Activated naive CD8-positive, alpha-beta T cell treated with anti-CD3 and anti-CD28 coated beads, Interleukin-2, amount 10 ng/mL, durations not matched to agents 7 days and 5 days (primary cell): ENCODE measurements around the gene FCMR. TPM values are rescaled to one million over a fixed set of nuclear protein-coding genes. Genes with fewer than 3 reads are reported as not detected.

Experiments
- ATAC-seq: fragments of 150-1000 bp; cut with Tn5 transposase; one replicate; pipeline ENCODE4 v1.10.0; 2021; ENCODE audit warnings: low read depth, moderate library complexity
- POLR2A ChIA-PET: fragments of 350-600 bp; sonication (Branson Sonifier 250); formaldehyde crosslinking; loops from one replicate; lab custom pipeline; 2021; ENCODE audit warnings: antibody characterized with exemption; lab: Charles Lee
- DNase-seq: peaks from one replicate; pipeline ENCODE4 v3.0.0; 2021
- H3K27ac Mint-ChIP-seq: one replicate; pipeline ENCODE4 v1.8.0; 2022; ENCODE audit warnings: mild to moderate bottlenecking, mixed read lengths
- H3K27me3 Mint-ChIP-seq: one replicate; pipeline ENCODE4 v1.8.0; 2022; ENCODE audit warnings: mild to moderate bottlenecking, moderate library complexity, mixed read lengths
- H3K36me3 Mint-ChIP-seq: one replicate; pipeline ENCODE4 v1.8.0; 2021; ENCODE audit warnings: mild to moderate bottlenecking, mixed read lengths
- H3K4me1 Mint-ChIP-seq: one replicate; pipeline ENCODE4 v1.8.0; 2021; ENCODE audit warnings: mixed read lengths
- H3K4me3 Mint-ChIP-seq: one replicate; pipeline ENCODE4 v1.8.0; 2022; ENCODE audit warnings: mild to moderate bottlenecking, moderate library complexity, mixed read lengths
- H3K9me3 Mint-ChIP-seq: one replicate; pipeline ENCODE4 v1.8.0; 2021; ENCODE audit warnings: mixed read lengths
- total RNA-seq, 2 experiments: library from RNA; stranded (reverse); gene quantifications; one replicate each; pipeline ENCODE4 v1.2.3, GENCODE V29; 2021

Gene FCMR, protein sequence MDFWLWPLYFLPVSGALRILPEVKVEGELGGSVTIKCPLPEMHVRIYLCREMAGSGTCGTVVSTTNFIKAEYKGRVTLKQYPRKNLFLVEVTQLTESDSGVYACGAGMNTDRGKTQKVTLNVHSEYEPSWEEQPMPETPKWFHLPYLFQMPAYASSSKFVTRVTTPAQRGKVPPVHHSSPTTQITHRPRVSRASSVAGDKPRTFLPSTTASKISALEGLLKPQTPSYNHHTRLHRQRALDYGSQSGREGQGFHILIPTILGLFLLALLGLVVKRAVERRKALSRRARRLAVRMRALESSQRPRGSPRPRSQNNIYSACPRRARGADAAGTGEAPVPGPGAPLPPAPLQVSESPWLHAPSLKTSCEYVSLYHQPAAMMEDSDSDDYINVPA
- total RNA-seq, result 100 to 1,000 TPM; 145 to 159 TPM

DNA sequence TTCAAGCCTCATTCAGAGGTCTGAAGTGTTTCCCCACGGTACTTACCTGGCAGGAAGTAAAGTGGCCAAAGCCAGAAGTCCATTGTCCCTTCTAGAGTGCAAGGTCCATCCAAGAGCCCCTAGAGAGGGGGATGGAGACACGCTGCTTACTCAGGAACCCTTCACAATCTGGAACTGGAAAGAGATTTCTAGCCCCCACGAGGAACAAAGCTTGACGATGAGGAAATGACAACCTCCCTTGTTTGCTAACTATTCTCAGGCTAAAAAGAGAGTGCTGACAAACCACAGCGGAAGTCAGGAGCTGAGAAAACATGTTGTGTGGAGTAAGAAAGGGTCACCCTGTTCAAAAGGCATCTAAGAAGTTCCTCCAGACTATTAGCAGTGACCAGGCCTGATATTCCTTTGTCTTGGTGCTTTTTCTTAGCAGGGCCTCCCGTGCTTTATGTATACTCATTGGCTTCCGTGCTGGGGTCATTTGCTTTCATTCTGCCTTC, at the start of gene FCMR:
TSS of gene FCMR (minus strand) at position 170 of the 494 bp plus-strand sequence. CDS start at position 83, 87 bp downstream.
- Mint-ChIP-seq H3K4me3 (no peak within 1 kb of the TSS), H3K27me3 (no peaks in the 10 kb centered on the region), H3K9me3 (no peaks in the 10 kb centered on the region), H3K36me3 (peaks cover 13% of the 10 kb centered on the region), H3K4me1 (peaks cover 44% of the 10 kb centered on the region), H3K27ac (no peak within 1 kb of the TSS)
- DNase-seq, result no peak
- peak; percentile 35 for ATAC-seq
- POLR2A ChIA-PET, result interaction anchor here (0.6 to 3.5 kb wide), 13 partner anchors 9 to 399 kb away, joined by 3 to 21 read pairs (median 5); no protein-coding TSS in a partner anchor

DNA sequence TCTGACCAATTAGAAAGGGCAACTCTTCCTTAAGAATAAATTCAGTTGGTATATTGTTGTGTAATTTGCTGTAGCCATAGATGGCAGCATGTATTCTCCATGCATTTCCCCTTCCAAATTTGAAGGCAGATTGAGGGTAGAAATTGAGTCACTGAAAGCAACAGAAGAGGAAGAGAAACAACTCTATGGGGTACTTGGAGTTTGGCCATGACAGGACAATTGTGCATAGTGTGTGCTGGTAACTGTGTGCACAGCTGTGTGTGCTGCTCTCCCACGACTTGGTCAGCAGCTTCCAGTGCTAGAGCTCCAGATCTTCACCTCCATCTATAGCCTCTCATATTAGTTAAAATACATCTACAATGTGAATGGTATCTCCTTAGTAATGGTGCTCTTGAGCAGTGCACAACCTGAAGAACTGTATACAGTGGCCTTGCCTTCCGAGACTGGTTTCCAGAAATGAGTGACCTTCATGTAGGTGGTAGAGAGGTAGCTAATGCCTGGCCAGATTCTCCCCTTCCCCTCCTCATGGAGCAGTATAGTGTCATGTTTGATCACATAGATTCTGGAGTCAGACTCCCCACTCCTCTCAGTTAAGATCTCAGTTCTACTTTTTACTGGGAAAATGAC, 49.4 kb upstream of the FCMR start:
- Mint-ChIP-seq H3K27ac (no peak overlapping the region), H3K27me3 (peaks cover 32% of the 10 kb centered on the region), H3K36me3 (no peaks in the 10 kb centered on the region), H3K4me3 (no peak overlapping the region), H3K9me3 (no peaks in the 10 kb centered on the region), H3K4me1 (peaks cover 27% of the 10 kb centered on the region)
- DNase-seq, result no peak
- no peak for ATAC-seq
- POLR2A ChIA-PET, result no interaction called here

DNA sequence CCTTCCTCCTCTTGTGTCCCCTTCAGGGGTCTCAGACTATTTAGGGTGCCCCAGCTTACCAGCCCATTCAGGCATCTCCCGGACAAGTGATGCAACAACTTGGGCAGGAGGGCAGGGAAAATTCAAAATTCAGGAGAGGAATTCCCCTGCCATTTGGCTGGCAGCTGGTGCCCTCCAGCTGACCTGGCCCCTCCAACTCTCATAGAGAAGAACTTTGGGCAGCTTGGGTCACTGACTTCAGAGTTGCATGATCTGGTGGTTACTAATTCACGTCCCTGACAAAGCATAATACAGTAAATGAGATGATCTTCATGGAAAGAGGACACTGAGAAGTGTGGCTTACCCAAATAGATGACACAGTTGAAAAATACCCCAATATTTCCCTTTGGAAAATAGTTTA, 48.7 kb upstream of the FCMR start, which contains the start of gene FCAMR:
TSS of gene FCAMR (minus strand) at position 15 of the 400 bp plus-strand sequence. CDS start 335 bp downstream, outside the sequence.
- ATAC-seq (no peak), DNase-seq (no peak)
- peaks cover 27% of the 10 kb centered on the region for H3K4me1 Mint-ChIP-seq
- no peaks in the 10 kb centered on the region for H3K9me3 Mint-ChIP-seq
- H3K27me3 Mint-ChIP-seq, result peaks cover 32% of the 10 kb centered on the region
- H3K27ac Mint-ChIP-seq, result peak within 1 kb of the TSS; percentile 2
- H3K36me3 Mint-ChIP-seq, result no peaks in the 10 kb centered on the region
- POLR2A ChIA-PET, result no interaction called here
- H3K4me3 Mint-ChIP-seq, result no peak within 1 kb of the TSS

- H3K4me1 Mint-ChIP-seq, result peaks cover 28% of the 10 kb centered on the region
- no peak overlapping the region for H3K4me3 Mint-ChIP-seq
- no peak overlapping the region for H3K27ac Mint-ChIP-seq
- H3K27me3 Mint-ChIP-seq, result peaks cover 32% of the 10 kb centered on the region
- H3K36me3 Mint-ChIP-seq, result no peaks in the 10 kb centered on the region
- DNase-seq (no peak), ATAC-seq (no peak)
- H3K9me3 Mint-ChIP-seq, result no peaks in the 10 kb centered on the region
- POLR2A ChIA-PET, result no interaction called here
These were observed 47.3 kb upstream of the FCMR start for GRCh38 chr1:206969090-206969489.

GRCh38 chr1:206967096-206967849, 45.5 kb upstream of the FCMR start:
- no peaks in the 10 kb centered on the region for H3K9me3 Mint-ChIP-seq
- peaks cover 43% of the 10 kb centered on the region for H3K4me1 Mint-ChIP-seq
- no peaks in the 10 kb centered on the region for H3K36me3 Mint-ChIP-seq
- peak overlapping the region; percentile 78 for H3K4me3 Mint-ChIP-seq
- POLR2A ChIA-PET, result no interaction called here
- peak; percentile 59 for ATAC-seq
- DNase-seq, result no peak
- peaks cover 26% of the 10 kb centered on the region for H3K27me3 Mint-ChIP-seq
- peak overlapping the region; percentile 80 for H3K27ac Mint-ChIP-seq

- Mint-ChIP-seq H3K27ac (no peak overlapping the region), H3K4me1 (peaks cover 54% of the 10 kb centered on the region)
- no peak for ATAC-seq
These were observed 44.0 kb upstream of the FCMR start for GRCh38 chr1:206965781-206966180.

GRCh38 chr1:206963740-206964139, 42.0 kb upstream of the FCMR start:
- Mint-ChIP-seq H3K27me3 (no peaks in the 10 kb centered on the region), H3K4me3 (no peak overlapping the region), H3K27ac (peak overlapping the region; percentile 61), H3K4me1 (peaks cover 53% of the 10 kb centered on the region), H3K36me3 (no peaks in the 10 kb centered on the region), H3K9me3 (no peaks in the 10 kb centered on the region)
- ATAC-seq (no peak), DNase-seq (no peak)
- POLR2A ChIA-PET, result no interaction called here

More at GRCh38 chr1:206965781-206966180, 44.0 kb upstream of the FCMR start:
- DNase-seq, result no peak
- Mint-ChIP-seq H3K9me3 (no peaks in the 10 kb centered on the region), H3K27me3 (peaks cover 17% of the 10 kb centered on the region), H3K36me3 (no peaks in the 10 kb centered on the region), H3K4me3 (no peak overlapping the region)
- POLR2A ChIA-PET, result interaction anchor here (0.6 kb wide), 1 partner anchor 148 kb away, joined by 3 read pairs; no protein-coding TSS in a partner anchor

- POLR2A ChIA-PET, result interaction anchor here (0.8 kb wide), 1 partner anchor 46 kb away, joined by 3 read pairs; no protein-coding TSS in a partner anchor
- Mint-ChIP-seq H3K36me3 (no peaks in the 10 kb centered on the region), H3K27me3 (no peaks in the 10 kb centered on the region), H3K27ac (peak overlapping the region; percentile 78), H3K9me3 (no peaks in the 10 kb centered on the region), H3K4me1 (peaks cover 49% of the 10 kb centered on the region), H3K4me3 (no peak overlapping the region)
- DNase-seq (no peak), ATAC-seq (no peak)
These were observed 41.5 kb upstream of the FCMR start for GRCh38 chr1:206963119-206963712.

- peak overlapping the region; percentile 58 for H3K4me3 Mint-ChIP-seq
- no peaks in the 10 kb centered on the region for H3K9me3 Mint-ChIP-seq
- DNase-seq (peak; percentile 41), ATAC-seq (peak; percentile 91)
- H3K4me1 Mint-ChIP-seq, result peaks cover 39% of the 10 kb centered on the region
- H3K27ac Mint-ChIP-seq, result peak overlapping the region; percentile 78
- no peaks in the 10 kb centered on the region for H3K27me3 Mint-ChIP-seq
- no peaks in the 10 kb centered on the region for H3K36me3 Mint-ChIP-seq
- POLR2A ChIA-PET, result interaction anchor here (0.8 kb wide), 1 partner anchor 45 kb away, joined by 3 read pairs; no protein-coding TSS in a partner anchor
These were observed 40.5 kb upstream of the FCMR start for GRCh38 chr1:206962272-206962671.

- Mint-ChIP-seq H3K36me3 (no peaks in the 10 kb centered on the region), H3K27me3 (no peaks in the 10 kb centered on the region), H3K4me3 (no peak overlapping the region), H3K4me1 (peaks cover 33% of the 10 kb centered on the region), H3K27ac (peak overlapping the region; percentile 78), H3K9me3 (no peaks in the 10 kb centered on the region)
- DNase-seq (no peak), ATAC-seq (no peak)
- POLR2A ChIA-PET, result interaction anchor here (1.4 kb wide), 1 partner anchor 36 kb away, joined by 3 read pairs; no protein-coding TSS in a partner anchor
These were observed 39.9 kb upstream of the FCMR start for GRCh38 chr1:206961668-206962067.

- Mint-ChIP-seq H3K4me1 (peaks cover 31% of the 10 kb centered on the region), H3K27me3 (no peaks in the 10 kb centered on the region), H3K36me3 (no peaks in the 10 kb centered on the region), H3K4me3 (no peak overlapping the region), H3K27ac (no peak overlapping the region), H3K9me3 (no peaks in the 10 kb centered on the region)
- DNase-seq (no peak), ATAC-seq (no peak)
- POLR2A ChIA-PET, result interaction anchor here (1.4 kb wide), 1 partner anchor 35 kb away, joined by 3 read pairs; no protein-coding TSS in a partner anchor
These were observed 39.1 kb upstream of the FCMR start for GRCh38 chr1:206960676-206961386.

- Mint-ChIP-seq H3K4me1 (peaks cover 37% of the 10 kb centered on the region), H3K9me3 (no peaks in the 10 kb centered on the region), H3K27ac (no peak overlapping the region), H3K27me3 (no peaks in the 10 kb centered on the region), H3K36me3 (no peaks in the 10 kb centered on the region), H3K4me3 (no peak overlapping the region)
- DNase-seq (no peak), ATAC-seq (no peak)
- POLR2A ChIA-PET, result no interaction called here
These were observed 36.4 kb upstream of the FCMR start for GRCh38 chr1:206958144-206958543.
